ENCODE measurements around the gene HTR3A. TPM values are rescaled to one million over a fixed set of nuclear protein-coding genes. Genes with fewer than 3 reads are reported as not detected.

Gene HTR3A
- total and polyA plus RNA-seq, 9 of the 15 experiments (the other 6 are each of a cell fraction or from before 2014, with no cell fraction given), result not detected

DNA sequence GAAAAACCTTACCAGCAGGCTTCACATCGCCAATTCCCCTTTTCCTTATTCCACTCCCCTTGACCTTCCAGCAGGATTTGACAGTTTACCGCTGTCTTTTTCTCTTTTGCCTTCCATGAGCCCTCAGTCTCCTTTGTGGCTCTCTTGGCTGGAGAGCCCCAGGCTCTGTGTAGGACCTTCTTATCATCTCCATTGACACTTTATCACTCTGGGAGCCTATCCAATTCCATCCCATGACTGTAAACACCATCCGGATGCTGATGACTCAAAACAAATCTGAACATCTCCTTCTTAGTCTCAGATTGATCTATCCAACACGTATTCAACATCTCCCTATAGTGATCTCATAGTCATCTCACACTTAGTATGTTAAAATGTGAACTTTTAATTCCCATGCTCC lies 36.0 kb downstream of the HTR3A start:
- Histone ChIP-seq H3K4me3 (no peak overlapping the region), H3K4me1 (replicated peaks in 1 of 2; ENCODE audit: control insufficient read depth in 2 of 2, insufficient read depth in 2 of 2, low read length in 2 of 2) (no peaks in the 10 kb centered on the region), H2AFZ (ENCODE audit: low read depth, low read length) (no peak overlapping the region), H3K27ac (ENCODE audit: extremely low read depth, low read depth, low read length) (no peak overlapping the region), H4K20me1 (replicated peaks; ENCODE audit: control insufficient read depth, insufficient read depth, low read length) (no peaks in the 10 kb centered on the region), H3K79me2 (ENCODE audit: control insufficient read depth, insufficient read depth, low read length) (no peaks in the 10 kb centered on the region), H3K9me3 (replicated peaks; ENCODE audit: control insufficient read depth, insufficient read depth, low read depth, low read length) (no peaks in the 10 kb centered on the region), H3K9me1 (ENCODE audit: control insufficient read depth, insufficient read depth, low read length) (no peaks in the 10 kb centered on the region), H3K36me3 (ENCODE audit: control insufficient read depth, insufficient read depth, low read length) (no peaks in the 10 kb centered on the region), H3K9ac (ENCODE audit: insufficient read depth in 1 of 2, low read depth in 2 of 2, low read length in 2 of 2) (no peak overlapping the region), H3K27me3 (ENCODE audit: control insufficient read depth in 2 of 2, insufficient read depth in 2 of 2, low read length in 2 of 2) (peaks cover 4 to 22% of the 10 kb centered on the region in 2 experiments; a peak in 4 of 5 replicates), H3K4me2 (ENCODE audit: insufficient read depth, low read length) (no peak overlapping the region)
- DNase-seq (ENCODE audit: extremely low read depth in 1 of 4, low spot score in 3 of 4) (no peak), FAIRE-seq (no peak), ATAC-seq (no peak)
- CTCF ChIA-PET (ENCODE audit: low intra/inter-chr PET ratio), result interaction anchor here (0.6 kb wide), 1 partner anchor 97 kb away, joined by 3 read pairs; no protein-coding TSS in a partner anchor
- in situ Hi-C loops (cut with MboI), result loop anchor here (10.0 kb wide), 1 partner anchor 254 kb away; no protein-coding TSS in a partner anchor
- no TSS peak for BruUV-seq (replicated peaks)
- POLR2A ChIA-PET, result no interaction called here
- intact Hi-C loops (cut with micrococcal nuclease), result no loop called here
- WGBS (ENCODE audit: insufficient coverage, low coverage, missing lambda C conversion rate), result 0% methylated on average over 4 of the region's 4 CpGs
- TF ChIP-seq MTF1 (CRISPR knock-in tag; IDR thresholded peaks at IDR 0.05; ENCODE audit: borderline replicate concordance) (no peak), GTF2E2 (tag; IDR thresholded peaks at IDR 0.05) (no peak), KAT2B (IDR thresholded peaks at IDR 0.05; ENCODE audit: low read depth, low read length) (no peak), NR3C1 (CRISPR knock-in tag; IDR thresholded peaks at IDR 0.05) (no peak), ZNF175 (CRISPR knock-in tag; IDR thresholded peaks at IDR 0.05; ENCODE audit: low read depth) (no peak), HDAC3 (IDR thresholded peaks at IDR 0.05; ENCODE audit: borderline replicate concordance, partially characterized antibody) (no peak), PML (IDR thresholded peaks at IDR 0.05; ENCODE audit: low read length) (no peak), BRCA1 (IDR thresholded peaks at IDR 0.05) (no peak), BRCA1 (CRISPR knock-in tag; IDR thresholded peaks at IDR 0.05) (no peak), PTRF (tag; IDR thresholded peaks at IDR 0.05) (no peak), PREB (CRISPR knock-in tag; IDR thresholded peaks at IDR 0.05) (no peak), RBM34 (IDR thresholded peaks at IDR 0.05; ENCODE audit: borderline replicate concordance, insufficient read depth, low read length) (no peak), MECOM (CRISPR knock-in tag; IDR thresholded peaks at IDR 0.05) (no peak), GMEB1 (CRISPR knock-in tag; IDR thresholded peaks at IDR 0.05) (no peak), U2AF1 (optimal IDR thresholded peaks at IDR 0.05; ENCODE audit: low read depth, low read length) (no peak)
- TF ChIP-seq, protein P1, sequence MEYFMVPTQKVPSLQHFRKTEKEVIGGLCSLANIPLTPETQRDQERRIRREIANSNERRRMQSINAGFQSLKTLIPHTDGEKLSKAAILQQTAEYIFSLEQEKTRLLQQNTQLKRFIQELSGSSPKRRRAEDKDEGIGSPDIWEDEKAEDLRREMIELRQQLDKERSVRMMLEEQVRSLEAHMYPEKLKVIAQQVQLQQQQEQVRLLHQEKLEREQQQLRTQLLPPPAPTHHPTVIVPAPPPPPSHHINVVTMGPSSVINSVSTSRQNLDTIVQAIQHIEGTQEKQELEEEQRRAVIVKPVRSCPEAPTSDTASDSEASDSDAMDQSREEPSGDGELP (CRISPR knock-in tag; IDR thresholded peaks at IDR 0.05; ENCODE audit: borderline replicate concordance), result no peak
- TF ChIP-seq, protein P2, sequence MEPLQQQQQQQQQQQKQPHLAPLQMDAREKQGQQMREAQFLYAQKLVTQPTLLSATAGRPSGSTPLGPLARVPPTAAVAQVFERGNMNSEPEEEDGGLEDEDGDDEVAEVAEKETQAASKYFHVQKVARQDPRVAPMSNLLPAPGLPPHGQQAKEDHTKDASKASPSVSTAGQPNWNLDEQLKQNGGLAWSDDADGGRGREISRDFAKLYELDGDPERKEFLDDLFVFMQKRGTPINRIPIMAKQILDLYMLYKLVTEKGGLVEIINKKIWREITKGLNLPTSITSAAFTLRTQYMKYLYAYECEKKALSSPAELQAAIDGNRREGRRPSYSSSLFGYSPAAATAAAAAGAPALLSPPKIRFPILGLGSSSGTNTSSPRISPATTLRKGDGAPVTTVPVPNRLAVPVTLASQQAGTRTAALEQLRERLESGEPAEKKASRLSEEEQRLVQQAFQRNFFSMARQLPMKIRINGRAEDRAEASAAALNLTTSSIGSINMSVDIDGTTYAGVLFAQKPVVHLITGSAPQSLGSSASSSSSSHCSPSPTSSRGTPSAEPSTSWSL (CRISPR knock-in tag; IDR thresholded peaks at IDR 0.05; ENCODE audit: borderline replicate concordance), result no peak
- TF ChIP-seq, protein P3, sequence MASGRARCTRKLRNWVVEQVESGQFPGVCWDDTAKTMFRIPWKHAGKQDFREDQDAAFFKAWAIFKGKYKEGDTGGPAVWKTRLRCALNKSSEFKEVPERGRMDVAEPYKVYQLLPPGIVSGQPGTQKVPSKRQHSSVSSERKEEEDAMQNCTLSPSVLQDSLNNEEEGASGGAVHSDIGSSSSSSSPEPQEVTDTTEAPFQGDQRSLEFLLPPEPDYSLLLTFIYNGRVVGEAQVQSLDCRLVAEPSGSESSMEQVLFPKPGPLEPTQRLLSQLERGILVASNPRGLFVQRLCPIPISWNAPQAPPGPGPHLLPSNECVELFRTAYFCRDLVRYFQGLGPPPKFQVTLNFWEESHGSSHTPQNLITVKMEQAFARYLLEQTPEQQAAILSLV (tag; IDR thresholded peaks at IDR 0.05), result no peak
